Right lung (tissue), 5 donors: ENCODE results near the gene ALG8. TPM values are rescaled to one million over a fixed set of nuclear protein-coding genes. Genes with fewer than 3 reads are reported as not detected.
"Not testable (repeated sequence)": the region's sequence is repeated elsewhere in the genome, so short reads cannot be mapped to it uniquely, and the experiment has no call there.

Experiments
- DNase-seq, 2 donors: peaks; one replicate each; pipeline ENCODE4 v3.0.0-alpha.2; 2013
- polyA plus RNA-seq, 5 donors: library from polyadenylated mRNA; unstranded; fragments of 120-200 nt; gene quantifications; one replicate each; pipeline versions ENCODE4 v1.2.1 to v1.2.3, GENCODE V29; 2013; ENCODE audit warnings: inconsistent platforms in 1 of 5, low replicate concordance in 1 of 5; ENCODE audit not compliant: insufficient read length in 5 of 5, insufficient read depth in 1 of 5

ALG8 gene
- polyA plus RNA-seq, 5 donors: 47.1 to 60.8 (median 57.1) TPM

DNA sequence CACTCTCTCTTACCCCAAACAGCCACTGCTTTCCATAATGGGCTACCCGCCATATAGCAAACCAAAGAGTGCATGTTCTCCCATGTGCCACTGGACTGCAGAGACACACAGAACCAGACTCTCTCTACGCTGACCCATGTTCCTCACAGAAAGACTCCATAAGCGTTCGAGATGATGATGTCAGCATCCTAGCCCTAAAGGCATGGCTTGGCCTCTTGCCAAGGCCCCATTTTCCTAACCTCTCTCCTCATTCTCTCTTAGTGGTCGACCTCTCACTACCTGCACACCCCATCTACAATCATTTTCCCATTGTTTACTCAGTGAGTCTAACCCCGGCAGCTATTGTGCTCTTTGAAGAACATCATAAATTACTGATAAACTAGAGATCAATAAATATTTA is 64.7 kb downstream of the ALG8 start:
- DNase-seq: no peak

DNA sequence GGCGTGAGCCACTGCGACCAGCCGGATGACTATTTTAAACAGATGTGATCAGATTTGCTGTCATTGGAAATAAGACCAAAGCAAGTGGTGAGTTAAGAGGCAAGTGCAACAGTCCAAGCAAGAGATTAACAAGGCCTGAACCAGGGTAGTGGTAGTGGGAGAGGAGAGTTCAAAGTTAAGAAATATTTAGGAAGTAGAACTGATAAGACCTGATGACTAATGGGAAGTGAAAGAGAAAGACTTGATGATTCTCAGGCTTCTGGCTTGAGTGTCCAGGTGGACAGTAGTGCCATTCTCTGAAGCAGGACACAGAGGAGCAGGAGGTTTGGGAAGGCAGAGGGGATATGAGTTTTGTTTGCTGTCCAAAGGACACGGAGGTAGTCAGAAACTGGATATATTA is 67.0 kb downstream of the ALG8 start:
- no peak for DNase-seq

DNA sequence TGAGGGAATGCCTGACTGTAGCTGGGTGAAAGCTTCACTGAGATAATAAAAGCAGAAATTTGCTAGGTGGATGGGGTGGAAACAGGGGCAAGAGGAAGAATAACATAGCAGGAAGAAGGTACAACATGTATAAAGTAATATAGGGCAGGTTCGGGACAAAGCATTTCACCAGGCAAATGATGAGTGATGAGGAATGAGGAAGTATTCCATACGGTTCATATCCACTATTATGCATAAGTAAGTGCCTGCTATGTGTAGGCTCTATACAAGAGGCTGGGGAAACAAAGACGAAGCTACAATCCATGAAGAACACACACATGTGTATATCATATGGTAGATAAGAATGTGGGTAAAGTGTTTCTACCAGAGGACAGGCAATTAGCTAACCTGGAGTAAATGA is 67.7 kb downstream of the ALG8 start:
- DNase-seq: no peak

DNA sequence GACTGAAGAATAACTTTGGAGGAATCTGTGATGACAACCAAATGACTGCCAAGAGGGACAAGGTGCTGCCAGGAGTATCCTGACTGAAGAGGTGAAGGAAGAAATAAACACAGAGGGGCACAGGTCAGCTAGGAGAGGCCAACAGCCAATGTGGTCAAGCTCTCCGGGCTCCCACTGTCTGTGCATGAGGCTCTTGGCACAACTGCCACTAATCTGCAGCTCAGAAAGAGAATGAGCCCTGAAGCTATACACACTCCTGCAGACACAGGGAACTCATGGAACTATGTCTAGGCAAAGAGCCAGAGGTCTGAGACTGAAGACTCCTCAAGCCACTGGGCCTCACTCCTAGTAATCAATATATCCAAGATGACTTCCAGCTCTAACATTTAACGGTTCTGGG is 68.8 kb downstream of the ALG8 start:
- no peak for DNase-seq

DNA sequence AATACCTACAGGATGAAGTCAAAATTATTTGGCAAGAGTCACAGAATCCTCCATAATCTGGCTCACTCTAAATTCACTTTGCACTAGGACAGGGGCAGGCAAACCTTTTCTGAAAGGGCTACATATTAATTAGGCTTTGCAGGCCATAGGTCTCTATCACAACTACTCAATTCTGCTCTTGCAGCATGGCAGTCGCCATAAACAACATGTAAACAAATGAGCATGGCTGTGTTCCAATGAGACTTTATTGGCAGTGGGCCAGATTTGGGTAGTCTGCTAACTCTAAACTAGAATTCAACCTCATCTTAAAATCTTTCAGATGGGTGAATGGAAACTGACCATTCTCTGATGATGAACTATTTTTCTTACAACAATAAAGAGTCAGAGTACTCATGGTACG is 70.0 kb downstream of the ALG8 start:
- DNase-seq: peak; percentile 77 to 79

DNA sequence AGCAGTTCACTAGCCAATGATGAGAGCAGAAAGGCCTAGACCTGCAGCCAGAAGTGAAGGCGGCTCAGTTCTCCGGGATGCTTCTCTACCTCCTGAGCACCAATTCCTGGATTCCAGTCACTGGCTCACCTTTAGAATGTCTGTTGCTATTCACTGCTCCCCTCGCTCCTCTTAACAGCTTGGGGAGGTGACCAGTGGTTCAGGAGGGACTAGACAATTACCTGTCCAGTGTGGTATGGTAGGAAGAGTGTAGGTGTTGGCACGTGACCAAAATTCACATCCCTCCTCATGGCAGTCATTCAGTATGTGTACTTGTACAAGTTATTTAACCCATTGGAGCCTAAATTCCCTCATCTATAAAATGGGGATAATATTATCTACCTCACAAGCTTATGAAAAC is 71.7 kb downstream of the ALG8 start:
- no peak for DNase-seq

DNA sequence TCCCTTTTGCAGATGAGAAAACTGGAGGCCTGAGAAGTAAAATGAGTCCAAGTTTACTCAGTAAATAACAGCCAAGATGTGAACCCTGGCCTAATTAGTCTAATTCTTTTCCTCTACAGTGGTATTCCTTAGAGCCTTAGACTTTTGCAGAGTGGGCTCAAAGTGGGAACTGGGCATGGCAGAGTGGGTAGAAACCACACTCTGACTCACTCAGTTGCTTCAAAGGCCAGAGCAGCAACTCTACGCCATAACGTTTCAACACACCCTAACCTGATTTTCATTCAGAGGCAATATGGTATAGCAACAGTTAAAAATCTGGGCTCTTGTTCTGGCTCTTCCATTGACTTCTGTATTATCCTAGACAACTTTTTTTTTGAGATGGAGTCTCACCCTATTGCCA is 73.0 kb downstream of the ALG8 start:
- DNase-seq: no peak

DNA sequence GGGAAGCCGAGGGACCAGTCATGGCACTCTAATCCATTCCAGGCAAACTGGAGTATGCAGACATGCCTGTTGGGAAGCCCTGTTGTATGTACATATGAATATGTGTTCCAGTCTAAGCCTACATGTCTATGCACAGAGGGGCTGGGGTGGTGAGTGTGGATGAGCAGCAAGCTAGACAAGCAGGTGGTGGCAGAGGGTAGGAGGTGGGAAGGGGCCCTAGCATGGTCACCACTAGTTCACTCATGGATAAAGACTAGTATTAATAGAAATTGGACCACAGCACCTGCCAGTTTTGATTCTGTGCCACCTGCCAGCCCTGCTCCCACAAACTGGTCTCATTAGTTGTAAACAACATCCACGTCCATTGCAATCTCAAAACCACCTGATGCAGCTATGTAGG is 74.2 kb downstream of the ALG8 start:
- DNase-seq: no peak

DNA sequence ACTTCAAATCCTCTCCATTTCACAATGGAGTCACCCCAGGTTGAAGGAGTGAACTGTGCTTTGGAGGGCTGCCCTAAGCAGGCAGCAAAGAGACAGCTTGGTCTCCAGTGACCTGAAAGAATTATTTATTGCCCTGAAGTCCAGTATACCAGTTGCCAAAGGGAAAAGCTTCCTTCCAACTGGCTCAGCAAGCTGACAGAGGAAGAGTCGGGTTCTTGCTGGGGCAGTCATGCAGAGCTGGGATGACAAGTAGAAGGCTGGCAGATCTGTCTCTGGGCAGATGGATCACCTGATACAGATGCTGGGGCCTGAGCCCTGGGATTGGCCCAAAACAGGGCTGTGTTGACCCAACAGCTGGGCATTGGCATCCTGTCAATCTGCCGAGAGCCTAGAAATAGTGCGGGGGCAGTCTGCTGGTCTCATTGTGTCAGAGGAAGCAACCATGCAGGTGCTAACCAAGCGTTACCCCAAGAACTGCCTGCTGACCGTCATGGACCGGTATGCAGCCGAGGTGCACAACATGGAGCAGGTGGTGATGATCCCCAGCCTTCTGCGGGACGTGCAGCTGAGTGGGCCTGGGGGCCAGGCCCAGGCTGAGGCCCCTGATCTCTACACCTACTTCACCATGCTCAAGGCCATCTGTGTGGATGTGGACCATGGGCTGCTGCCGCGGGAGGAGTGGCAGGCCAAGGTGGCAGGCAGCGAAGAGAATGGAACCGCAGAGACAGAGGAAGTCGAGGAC is 75.8 kb downstream of the ALG8 start, which contains the start of gene THRSP:
Gene THRSP, plus strand, starts transcription at position 422 of the 742 bp plus-strand sequence. Its CDS starts 21 bp downstream, at position 443.
- DNase-seq: no peak

DNA sequence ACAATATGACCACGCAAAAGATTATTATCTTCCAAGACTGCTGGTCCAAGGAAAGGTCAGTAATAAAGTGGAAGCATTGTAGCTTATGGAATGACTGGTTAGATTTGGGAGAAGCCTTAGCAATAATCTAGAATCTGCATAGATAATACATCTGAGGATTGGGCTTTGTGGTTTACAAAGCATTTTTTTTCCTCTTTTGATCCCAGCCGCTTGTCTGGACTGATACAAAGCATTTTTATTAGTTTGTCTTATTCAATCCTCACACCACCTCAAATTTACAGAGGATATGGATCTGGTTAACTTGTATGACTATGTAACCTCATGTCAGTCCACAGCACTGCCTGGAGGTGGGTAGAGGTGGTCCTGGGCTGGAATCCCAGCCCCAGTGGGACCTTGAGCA is 76.8 kb downstream of the ALG8 start:
- no peak for DNase-seq

DNA sequence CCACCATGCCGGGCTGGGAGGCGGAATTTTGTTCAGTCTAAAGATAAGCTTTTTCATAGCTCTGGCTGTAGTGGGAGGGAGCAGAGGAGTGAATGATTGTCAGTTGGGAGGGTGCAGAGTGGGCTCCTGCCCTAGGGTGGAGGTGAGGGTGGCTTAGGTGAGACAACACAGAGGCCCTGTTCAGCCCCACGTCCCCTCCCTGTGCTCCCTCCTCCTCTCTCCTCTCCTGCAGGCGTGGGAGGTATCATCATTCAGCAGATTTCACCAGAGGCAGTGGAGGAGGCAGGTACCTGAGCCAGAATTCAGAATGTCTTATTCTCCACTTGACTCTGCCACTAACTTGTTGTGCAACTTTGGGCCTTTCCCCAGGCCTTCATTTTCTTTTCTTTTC is 77.5 kb downstream of the ALG8 start:
- no peak for DNase-seq

DNA sequence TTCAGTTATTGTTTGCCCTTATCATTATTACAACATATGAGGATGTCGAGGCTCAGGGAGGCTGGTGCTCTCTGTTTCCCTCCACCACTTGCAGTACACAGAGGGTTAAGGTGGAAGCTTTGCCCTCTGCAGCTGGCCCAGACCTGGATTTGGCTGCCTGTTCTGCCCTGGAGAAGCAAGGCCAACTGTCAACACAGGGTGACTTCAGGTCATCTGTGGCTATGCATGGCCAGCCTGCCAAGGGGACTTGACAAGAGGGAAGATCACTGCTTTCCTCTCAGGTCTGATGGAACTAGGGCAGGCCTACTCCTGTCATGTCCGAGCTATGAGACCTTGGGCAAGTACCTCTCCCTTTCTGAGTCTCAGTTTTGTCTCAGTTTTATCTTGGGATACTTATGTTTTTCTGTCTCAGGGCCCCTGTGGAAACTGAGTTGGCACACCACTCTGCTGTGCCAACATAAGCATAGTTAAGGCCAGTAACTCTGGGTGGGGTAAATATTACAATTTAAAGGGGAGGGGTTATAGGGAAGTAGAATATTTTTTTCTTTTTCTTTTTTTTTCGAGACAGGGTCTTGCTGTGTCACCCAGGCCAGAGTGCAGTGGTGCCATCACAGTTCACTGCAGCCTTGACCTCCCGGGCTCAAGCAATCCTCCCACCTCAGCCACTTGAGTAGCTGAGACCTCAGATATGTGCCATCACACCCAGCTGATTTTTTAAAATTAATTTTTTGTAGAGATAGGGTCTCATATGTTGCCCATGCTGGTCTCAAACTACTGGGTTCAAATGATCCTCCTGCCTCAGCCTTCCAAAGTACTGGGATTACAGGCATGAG is 78.1 kb downstream of the ALG8 start:
- DNase-seq: no peak

DNA sequence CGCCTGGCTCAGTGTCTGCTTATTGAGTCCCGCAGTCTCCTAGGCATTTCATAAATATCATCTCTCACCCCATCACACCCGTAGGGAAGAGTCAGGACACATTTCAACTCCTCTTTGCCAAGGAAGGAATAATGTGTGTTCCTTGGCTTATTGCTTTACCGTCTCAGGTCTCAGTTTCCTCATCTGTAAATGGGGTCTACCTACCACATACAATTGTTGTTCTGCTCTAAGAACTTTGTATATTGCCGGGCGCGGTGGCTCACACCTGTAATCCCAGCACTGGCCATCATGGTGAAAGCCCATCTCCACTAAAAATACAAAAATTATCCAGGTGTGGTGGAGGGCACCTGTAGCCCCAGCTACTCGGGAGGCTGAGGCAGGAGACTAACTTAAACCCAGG is 78.9 kb downstream of the ALG8 start:
- DNase-seq: no peak

DNA sequence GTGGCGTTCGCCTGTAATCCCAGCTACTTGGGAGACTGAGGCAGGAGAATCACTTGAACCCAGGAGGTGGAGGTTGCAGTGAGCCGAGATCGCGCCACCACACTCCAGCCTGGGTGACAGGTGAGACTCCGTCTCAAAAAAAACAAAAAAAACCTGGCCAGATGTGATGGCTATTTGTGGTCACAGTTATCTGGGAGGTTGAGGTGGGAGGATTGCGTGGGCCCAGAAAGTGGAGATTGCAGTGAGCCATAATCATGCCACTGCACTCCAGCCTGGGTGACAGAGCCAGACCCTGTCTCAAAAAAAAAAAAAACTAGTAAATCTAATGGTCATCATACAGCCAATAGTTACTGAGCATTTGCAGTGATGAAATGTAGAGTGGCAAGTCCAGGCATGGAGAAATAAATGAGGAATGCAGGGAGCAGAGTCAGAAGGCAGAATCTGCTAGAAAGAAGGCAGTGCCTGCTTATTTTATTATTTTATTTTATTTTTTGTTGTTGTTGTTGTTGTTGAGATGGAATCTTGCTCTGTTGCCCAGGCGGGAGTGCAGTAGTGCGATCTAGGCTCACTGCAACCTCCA is 79.6 kb downstream of the ALG8 start:
- DNase-seq: not testable (repeated sequence)

DNA sequence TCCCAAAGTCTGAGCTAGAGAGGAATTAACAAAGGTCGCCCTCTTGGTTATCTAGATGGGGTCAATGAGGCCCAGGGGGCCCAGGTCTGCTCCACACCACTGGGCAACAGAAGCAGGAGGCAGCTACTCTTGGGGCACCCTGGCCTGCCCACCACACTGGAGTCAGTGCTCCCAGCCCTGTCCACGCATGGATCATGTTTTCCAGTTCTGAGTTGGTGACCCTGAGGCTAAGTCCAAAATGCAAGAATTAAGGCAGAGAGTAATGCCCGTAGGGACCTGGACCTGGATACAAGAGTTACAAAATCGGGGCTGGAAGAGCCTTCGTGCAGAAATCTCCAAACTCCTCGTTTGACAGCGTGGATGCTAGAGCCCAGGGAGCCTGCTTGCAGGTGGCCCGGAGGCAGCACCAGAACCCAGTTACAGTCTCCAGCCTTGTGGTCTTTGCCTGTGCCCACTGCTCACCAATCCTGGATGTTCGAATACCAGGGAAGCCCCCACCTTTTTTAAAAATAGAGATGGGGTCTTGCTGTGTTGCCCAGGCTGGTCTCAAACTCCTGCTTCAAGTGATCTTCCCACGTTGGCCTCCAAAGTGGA is 81.9 kb downstream of the ALG8 start:
- no peak for DNase-seq

DNA sequence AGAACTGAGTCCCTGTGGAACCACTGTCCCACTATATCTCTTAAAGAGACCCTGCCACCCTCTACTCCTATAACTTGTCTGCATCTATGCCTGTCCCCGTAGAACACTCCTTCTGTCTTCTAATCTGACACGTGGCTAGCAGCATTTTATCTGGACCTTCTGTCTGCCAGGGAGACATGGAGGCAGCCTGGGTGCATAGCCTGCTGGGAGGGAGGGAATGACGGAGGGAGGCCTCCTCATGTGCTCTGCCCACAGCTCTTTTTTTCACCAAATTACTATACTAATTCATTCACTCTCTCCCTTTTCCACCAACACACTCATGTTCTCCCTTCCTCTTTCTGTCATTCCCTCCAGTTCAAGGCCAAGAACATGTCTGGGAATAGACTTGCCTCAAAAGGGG is 83.3 kb downstream of the ALG8 start:
- no peak for DNase-seq

DNA sequence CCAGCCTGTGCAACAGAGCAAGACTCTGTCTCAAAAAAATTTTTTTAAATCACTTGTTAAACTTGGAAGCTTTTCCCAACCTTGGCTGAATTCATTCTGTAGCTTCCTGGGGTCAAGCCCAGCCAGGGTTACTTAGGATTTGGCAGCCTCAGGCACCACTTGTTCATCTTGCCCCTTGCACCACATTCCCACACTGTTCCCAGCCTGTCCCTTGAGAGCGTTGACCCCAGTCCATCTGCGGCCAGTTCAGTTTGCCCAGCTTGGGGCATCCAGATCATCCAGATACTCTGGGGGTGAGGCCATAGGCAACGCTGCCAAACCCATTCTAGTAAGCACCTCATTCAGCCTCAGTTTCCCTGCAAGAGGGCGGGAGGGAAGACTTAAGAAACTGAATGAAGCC is 84.5 kb downstream of the ALG8 start:
- no peak for DNase-seq

DNA sequence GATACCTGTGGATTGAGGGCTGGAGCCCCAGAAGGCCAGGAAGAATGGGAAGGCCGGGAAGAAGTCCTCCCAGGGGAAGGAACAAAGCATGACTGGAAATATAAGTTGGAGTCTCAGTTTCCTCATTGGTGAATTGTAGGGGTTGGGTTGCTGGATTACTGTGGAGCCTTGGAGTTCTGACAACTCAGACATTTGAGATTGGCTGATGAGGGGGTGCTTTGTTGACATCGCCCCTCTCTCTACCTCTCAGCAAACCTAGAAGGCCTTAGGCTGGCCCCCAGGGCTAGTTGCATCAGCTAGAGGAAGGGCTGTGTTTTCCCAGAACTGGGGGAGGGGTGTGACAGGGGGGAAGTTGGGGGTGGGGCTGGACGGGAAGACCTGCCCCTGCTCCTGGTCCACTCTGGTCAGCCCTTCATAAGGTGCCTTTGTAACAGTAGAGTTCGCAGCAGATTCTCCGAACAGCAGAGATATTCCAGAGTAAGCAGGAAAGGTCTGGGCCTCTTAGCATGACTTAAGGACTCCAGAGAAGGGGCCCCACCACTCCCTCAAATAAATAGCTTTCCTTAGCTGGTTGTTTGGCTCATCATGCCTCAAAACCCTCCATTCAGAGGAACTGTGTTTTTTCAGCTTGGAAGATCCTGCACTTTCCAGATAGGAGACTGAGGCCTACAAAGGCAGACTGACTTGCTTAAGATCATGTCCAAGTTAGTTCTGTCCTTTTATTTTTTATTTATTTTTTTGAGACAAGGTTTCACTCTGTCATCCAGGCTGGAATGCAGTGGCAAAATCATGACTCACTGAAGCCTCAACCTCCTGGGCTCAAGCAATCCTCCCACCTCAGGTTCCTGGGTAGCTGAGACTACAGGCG is 88.2 kb downstream of the ALG8 start:
- DNase-seq: no peak
